GM15510 (cell line): ENCODE data around the gene SEC31B.

Source experiments
- POLR2A ChIP-seq: IDR thresholded peaks from 3 replicates; pipeline ENCODE4 v1.6.1; 2011; ENCODE audit warnings: borderline replicate concordance; ENCODE audit not compliant: insufficient read length; ENCODE audit errors: extremely low read depth

SEC31B gene

GRCh38 chr10:100509241-100509840, 10.3 kb downstream of the SEC31B start:
- TF ChIP-seq POLR2A: no peak

GRCh38 chr10:100508691-100509150, 10.9 kb downstream of the SEC31B start:
- no peak for TF ChIP-seq POLR2A

GRCh38 chr10:100508266-100508665, 11.4 kb downstream of the SEC31B start:
- no peak for TF ChIP-seq POLR2A

- no peak for TF ChIP-seq POLR2A
Measured at GRCh38 chr10:100507357-100507732, 12.3 kb downstream of the SEC31B start.

GRCh38 chr10:100506596-100507356, 12.9 kb downstream of the SEC31B start:
- TF ChIP-seq POLR2A: no peak

- TF ChIP-seq POLR2A: no peak
Measured at GRCh38 chr10:100505164-100505563, 14.5 kb downstream of the SEC31B start.

GRCh38 chr10:100504096-100504495, 15.6 kb downstream of the SEC31B start:
- TF ChIP-seq POLR2A: no peak

- TF ChIP-seq POLR2A: no peak
Measured at GRCh38 chr10:100502926-100503494, 16.7 kb downstream of the SEC31B start.

GRCh38 chr10:100501423-100501822, 18.2 kb downstream of the SEC31B start:
- no peak for TF ChIP-seq POLR2A

GRCh38 chr10:100498059-100498458, 21.6 kb downstream of the SEC31B start:
- TF ChIP-seq POLR2A: no peak

GRCh38 chr10:100496567-100496966, 23.1 kb downstream of the SEC31B start:
- TF ChIP-seq POLR2A: no peak

- TF ChIP-seq POLR2A: no peak
Measured at GRCh38 chr10:100490531-100490930, 29.1 kb downstream of the SEC31B start.

- no peak for TF ChIP-seq POLR2A
Measured at GRCh38 chr10:100489396-100489795, 30.3 kb downstream of the SEC31B start.

- TF ChIP-seq POLR2A: no peak
Measured at GRCh38 chr10:100487529-100487928, 32.1 kb downstream of the SEC31B start.

GRCh38 chr10:100485801-100486495, 33.7 kb downstream of the SEC31B start:
- no peak for TF ChIP-seq POLR2A
